KG1 (cell line): ENCODE results near the gene USP54.
A peak's percentile ranks its signal among the peaks of the same experiment; 100 is the strongest.
"Not testable (repeated sequence)": the region's sequence is repeated elsewhere in the genome, so short reads cannot be mapped to it uniquely, and the experiment has no call there.

Experiments
- DNase-seq: peaks from one replicate; lab custom pipeline; 2025; lab: John Stamatoyannopoulos, UW

USP54 gene

GRCh38 chr10:73586583-73586984 is 4.6 kb downstream of the USP54 start:
- no peak for DNase-seq

GRCh38 chr10:73585327-73585726 is 5.8 kb downstream of the USP54 start:
- DNase-seq, result no peak

- no peak for DNase-seq
Measured at GRCh38 chr10:73584737-73585136, 6.4 kb downstream of the USP54 start.

DNA sequence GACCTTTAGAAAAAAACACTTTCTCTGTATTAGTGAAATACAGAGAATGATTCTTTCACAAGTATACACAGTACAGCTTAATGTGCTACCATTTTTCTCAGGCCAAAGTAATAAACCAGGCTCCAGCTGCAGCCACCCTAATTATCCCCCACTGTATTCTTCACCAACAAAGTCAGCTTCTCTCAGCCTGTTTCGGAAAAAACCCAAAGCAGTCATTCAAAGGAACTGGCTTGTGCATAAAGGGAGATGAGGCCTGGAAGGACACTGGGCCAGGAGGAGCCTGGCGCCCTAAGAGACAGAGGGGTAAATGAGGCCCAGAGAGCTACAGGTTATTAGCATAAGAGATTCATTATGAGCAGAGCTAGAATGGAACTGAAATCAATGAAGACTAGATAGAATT is 9.2 kb downstream of the USP54 start:
- no peak for DNase-seq

GRCh38 chr10:73578927-73579326 is 12.2 kb downstream of the USP54 start:
- DNase-seq, result not testable (repeated sequence)

- DNase-seq, result no peak
Measured at GRCh38 chr10:73577788-73578187, 13.4 kb downstream of the USP54 start.

GRCh38 chr10:73576890-73577591 is 14.1 kb downstream of the USP54 start:
- no peak for DNase-seq

DNA sequence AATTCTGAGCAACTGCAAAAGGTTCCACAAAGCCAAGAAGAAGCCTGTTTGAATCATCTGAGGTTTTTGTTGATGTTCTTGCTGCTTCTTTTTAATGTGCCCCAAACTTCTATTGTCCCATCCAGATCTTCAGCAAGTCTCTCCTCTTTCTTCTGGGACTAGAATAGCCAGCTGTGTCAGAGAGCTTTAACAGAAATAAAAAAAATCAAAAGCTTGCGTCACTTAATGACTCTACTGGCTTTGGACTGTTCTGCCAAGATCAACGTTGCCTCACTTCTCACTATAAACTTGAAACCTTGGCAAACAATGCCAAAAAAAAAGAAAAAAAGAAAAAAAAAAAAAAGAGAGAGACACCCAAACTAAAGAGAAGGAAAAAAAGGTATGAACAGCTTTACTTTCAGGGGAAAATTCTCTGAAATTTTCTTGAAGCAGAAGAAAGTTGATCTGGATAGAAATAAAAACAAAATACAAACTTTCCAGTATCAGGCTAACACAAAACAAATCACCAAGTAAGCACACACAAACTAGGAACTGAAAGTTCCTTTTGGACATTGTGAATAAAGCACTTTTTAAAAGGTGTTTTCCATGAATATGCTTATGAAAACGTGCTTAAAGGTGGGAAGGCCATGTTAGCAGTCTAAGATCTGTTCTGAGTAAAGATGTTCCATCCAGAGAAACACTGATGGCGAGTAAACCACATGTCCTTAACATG is 14.8 kb downstream of the USP54 start:
- DNase-seq, result no peak

GRCh38 chr10:73567025-73567424 is 24.1 kb downstream of the USP54 start:
- DNase-seq, result not testable (repeated sequence)

GRCh38 chr10:73561192-73561591 is 29.9 kb downstream of the USP54 start:
- no peak for DNase-seq

GRCh38 chr10:73559590-73559989 is 31.6 kb downstream of the USP54 start:
- no peak for DNase-seq

GRCh38 chr10:73556855-73557254 is 34.3 kb downstream of the USP54 start:
- DNase-seq, result no peak

GRCh38 chr10:73554721-73555120 is 36.4 kb downstream of the USP54 start:
- DNase-seq, result no peak

GRCh38 chr10:73553761-73554160 is 37.4 kb downstream of the USP54 start:
- no peak for DNase-seq

DNA sequence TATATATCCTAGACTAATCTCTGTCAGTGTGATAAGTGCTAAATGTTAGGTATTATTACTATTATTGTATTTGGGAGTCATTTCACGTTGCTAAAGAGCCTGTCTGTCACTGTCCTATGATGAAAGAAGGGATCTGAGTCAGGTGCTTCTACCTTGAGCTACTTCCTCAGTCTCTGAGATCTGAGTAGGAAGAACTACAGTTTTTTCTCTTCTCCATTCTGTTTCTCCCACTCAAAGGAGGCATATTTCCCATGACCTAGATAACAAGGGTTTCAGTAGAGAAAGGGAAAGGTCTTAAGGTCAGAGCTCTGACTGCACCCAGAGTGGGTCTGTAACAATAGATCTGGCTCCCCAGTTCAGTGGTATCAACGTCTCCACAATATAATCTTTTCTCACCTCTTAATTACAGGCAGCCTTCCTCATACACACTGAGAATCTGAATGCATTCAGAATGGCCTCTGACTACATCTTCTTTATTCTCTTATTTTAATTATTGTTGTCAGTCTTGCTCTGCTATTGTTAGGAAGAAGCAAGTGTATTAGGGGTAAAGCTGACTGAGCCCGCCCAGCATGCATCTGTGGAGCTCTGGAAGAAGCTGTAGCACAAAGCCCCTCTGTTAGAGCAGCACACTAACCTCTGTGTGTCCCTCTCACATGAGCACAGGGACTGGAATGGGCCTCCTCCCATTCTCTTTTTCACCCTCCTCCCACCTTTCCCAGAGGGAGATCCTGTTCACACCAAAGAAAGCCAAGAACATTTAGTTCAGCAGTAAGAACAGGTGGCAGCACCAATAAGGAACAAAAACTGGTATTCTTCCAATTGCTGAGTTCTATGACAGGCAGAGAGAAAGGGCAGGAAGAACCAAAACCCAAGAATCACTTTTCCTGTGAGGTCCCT is 38.1 kb downstream of the USP54 start:
- DNase-seq, result no peak

- DNase-seq, result no peak
Measured at GRCh38 chr10:73551515-73551914, 39.6 kb downstream of the USP54 start.

DNA sequence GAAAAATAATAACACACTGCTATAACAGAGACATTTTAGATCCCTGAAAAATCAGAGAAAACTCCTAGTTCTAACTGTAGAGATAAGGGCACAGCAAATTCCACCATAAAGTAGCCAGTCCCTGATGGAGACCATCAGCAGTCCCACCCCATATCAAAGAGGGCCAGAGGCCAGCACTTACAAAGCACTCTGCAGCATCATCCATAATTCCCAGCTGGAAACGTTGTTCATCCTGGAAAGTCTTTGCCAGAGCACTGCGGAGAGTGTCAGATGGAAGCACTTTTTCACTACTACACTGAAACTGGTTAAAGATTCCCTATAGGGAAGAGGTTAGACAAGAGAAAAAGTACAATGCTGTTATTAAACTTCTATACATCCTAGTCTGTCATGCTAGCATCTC is 45.8 kb downstream of the USP54 start:
- no peak for DNase-seq

- no peak for DNase-seq
Measured at GRCh38 chr10:73537709-73538108, 53.4 kb downstream of the USP54 start.

DNA sequence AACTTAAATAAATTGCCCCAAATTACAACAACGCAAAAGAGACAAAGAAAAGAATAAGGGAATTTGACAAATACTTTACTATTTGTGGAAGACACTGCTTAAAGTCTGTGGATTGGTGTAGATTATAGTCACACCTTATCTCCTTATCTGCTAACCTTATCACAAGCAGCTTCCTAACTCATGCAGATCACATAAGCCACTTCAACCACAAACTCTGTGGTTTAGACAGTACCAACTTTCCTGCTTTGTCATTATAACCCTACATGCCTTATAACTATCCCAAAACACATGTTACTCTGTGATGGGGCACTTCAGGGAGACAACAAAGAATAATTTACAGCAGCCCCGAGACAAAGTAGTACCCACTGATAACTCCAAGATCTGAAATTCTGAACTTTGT is 53.9 kb downstream of the USP54 start:
- no peak for DNase-seq

DNA sequence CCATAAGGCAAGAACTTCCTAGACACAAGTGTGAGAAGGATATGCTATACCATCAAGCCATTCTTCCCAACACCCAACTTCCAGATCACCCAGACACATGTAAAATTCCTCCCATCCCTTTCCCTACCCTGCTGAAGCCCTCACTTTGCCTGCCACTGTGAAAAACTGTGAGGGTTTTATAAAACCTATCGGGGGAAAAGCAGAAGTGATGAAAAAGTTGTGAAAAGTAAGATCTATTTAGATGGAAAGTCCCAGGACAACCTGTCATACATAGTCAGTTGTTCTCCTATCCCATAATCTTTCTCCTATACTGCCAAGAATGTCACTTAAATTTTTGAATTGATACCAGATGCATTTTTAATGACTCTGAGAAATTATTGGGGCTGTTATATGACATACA is 56.3 kb downstream of the USP54 start:
- no peak for DNase-seq

GRCh38 chr10:73529089-73529832 is 61.9 kb downstream of the USP54 start:
- DNase-seq, result peak; percentile 23

DNA sequence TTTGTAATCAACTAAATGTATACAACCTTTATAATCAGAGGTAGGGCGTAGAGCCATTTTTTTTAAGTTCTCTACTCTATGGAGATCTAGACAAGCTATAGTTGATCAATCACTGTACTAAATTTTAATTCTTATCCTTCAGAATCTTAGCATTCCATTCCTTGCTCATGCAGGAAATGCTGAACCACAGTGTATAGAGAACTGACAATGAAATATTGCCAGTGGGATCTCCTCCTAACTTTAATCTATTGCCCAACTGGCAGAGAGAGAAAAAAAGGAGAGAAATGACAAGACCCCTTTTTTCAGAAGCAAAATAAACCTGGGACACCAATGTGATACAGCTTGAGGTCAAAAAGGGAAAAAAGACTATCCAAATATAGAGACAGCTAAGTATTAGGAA is 68.9 kb downstream of the USP54 start:
- DNase-seq, result no peak
